Central memory CD8-positive, alpha-beta T cell (primary cell): ENCODE measurements around the gene FDXR.

ENCODE experiments used
- ATAC-seq: fragments of 150-1000 bp; cut with Tn5 transposase; replicated peaks from 2 replicates; pipeline ENCODE4 v1.10.0; 2022; ENCODE audit warnings: mild to moderate bottlenecking, moderate FRiP score, moderate number of reproducible peaks; ENCODE audit not compliant: poor library complexity, severe bottlenecking; ENCODE audit errors: extremely low read depth
- DNase-seq, 2 donors: peaks; one replicate each; pipeline ENCODE4 v3.0.0; 2021; ENCODE audit warnings: low spot score in 2 of 2
- H3K27ac Mint-ChIP-seq: one replicate; pipeline ENCODE4 v1.8.0; 2022; ENCODE audit warnings: low read depth, mild to moderate bottlenecking, moderate library complexity, mixed read lengths
- H3K27me3 Mint-ChIP-seq: one replicate; pipeline ENCODE4 v1.8.0; 2022; ENCODE audit warnings: mixed read lengths
- H3K36me3 Mint-ChIP-seq: one replicate; pipeline ENCODE4 v1.8.0; 2022; ENCODE audit warnings: mild to moderate bottlenecking, moderate library complexity, mixed read lengths; ENCODE audit not compliant: insufficient read depth
- H3K4me1 Mint-ChIP-seq: one replicate; pipeline ENCODE4 v1.8.0; 2022; ENCODE audit warnings: mixed read lengths
- H3K4me3 Mint-ChIP-seq: one replicate; pipeline ENCODE4 v1.8.0; 2022; ENCODE audit warnings: mild to moderate bottlenecking, moderate library complexity, mixed read lengths
- H3K9me3 Mint-ChIP-seq: one replicate; pipeline ENCODE4 v1.8.0; 2022; ENCODE audit warnings: mixed read lengths

FDXR gene

GRCh38 chr17:74856112-74856511, 16.7 kb downstream of the FDXR start:
- no peak overlapping the region for H3K27ac Mint-ChIP-seq
- peaks cover 7% of the 10 kb centered on the region for H3K36me3 Mint-ChIP-seq
- H3K4me3 Mint-ChIP-seq: no peak overlapping the region
- no peak for ATAC-seq
- no peaks in the 10 kb centered on the region for H3K9me3 Mint-ChIP-seq
- H3K4me1 Mint-ChIP-seq: peaks cover 30% of the 10 kb centered on the region
- peaks cover 89% of the 10 kb centered on the region for H3K27me3 Mint-ChIP-seq
- DNase-seq: no peak

- H3K4me3 Mint-ChIP-seq: no peak overlapping the region
- no peak overlapping the region for H3K27ac Mint-ChIP-seq
- peaks cover 7% of the 10 kb centered on the region for H3K36me3 Mint-ChIP-seq
- no peak for DNase-seq
- H3K27me3 Mint-ChIP-seq: peaks cover 90% of the 10 kb centered on the region
- peaks cover 28% of the 10 kb centered on the region for H3K4me1 Mint-ChIP-seq
- H3K9me3 Mint-ChIP-seq: no peaks in the 10 kb centered on the region
- ATAC-seq: no peak
These were observed 17.5 kb downstream of the FDXR start for GRCh38 chr17:74855323-74855722.

- Mint-ChIP-seq H3K27ac (no peak overlapping the region), H3K36me3 (peaks cover 7% of the 10 kb centered on the region), H3K9me3 (no peaks in the 10 kb centered on the region), H3K4me3 (no peak overlapping the region), H3K4me1 (peaks cover 24% of the 10 kb centered on the region), H3K27me3 (peaks cover 89% of the 10 kb centered on the region)
- DNase-seq (no peak), ATAC-seq (no peak)
These were observed 18.0 kb downstream of the FDXR start for GRCh38 chr17:74854792-74855191.

GRCh38 chr17:74853669-74854068, 19.1 kb downstream of the FDXR start:
- no peak overlapping the region for H3K4me3 Mint-ChIP-seq
- ATAC-seq (no peak), DNase-seq (no peak)
- H3K27ac Mint-ChIP-seq: no peak overlapping the region
- peaks cover 79% of the 10 kb centered on the region for H3K27me3 Mint-ChIP-seq
- H3K4me1 Mint-ChIP-seq: peaks cover 18% of the 10 kb centered on the region
- H3K36me3 Mint-ChIP-seq: peaks cover 5% of the 10 kb centered on the region
- no peaks in the 10 kb centered on the region for H3K9me3 Mint-ChIP-seq

GRCh38 chr17:74853048-74853397, 19.8 kb downstream of the FDXR start:
- peaks cover 17% of the 10 kb centered on the region for H3K4me1 Mint-ChIP-seq
- no peak for DNase-seq
- ATAC-seq: no peak
- H3K27me3 Mint-ChIP-seq: peaks cover 72% of the 10 kb centered on the region
- peak overlapping the region; percentile 62 for H3K4me3 Mint-ChIP-seq
- peaks cover 5% of the 10 kb centered on the region for H3K36me3 Mint-ChIP-seq
- no peaks in the 10 kb centered on the region for H3K9me3 Mint-ChIP-seq
- no peak overlapping the region for H3K27ac Mint-ChIP-seq

GRCh38 chr17:74852237-74853047, 20.4 kb downstream of the FDXR start:
- Mint-ChIP-seq H3K27ac (no peak overlapping the region), H3K4me3 (peak overlapping the region; percentile 62), H3K36me3 (peaks cover 5% of the 10 kb centered on the region), H3K9me3 (no peaks in the 10 kb centered on the region), H3K4me1 (peaks cover 17% of the 10 kb centered on the region), H3K27me3 (peaks cover 66% of the 10 kb centered on the region)
- ATAC-seq: peak; percentile 68
- DNase-seq: no peak

GRCh38 chr17:74851612-74852236, 21.1 kb downstream of the FDXR start:
- H3K27me3 Mint-ChIP-seq: peaks cover 59% of the 10 kb centered on the region
- no peak for ATAC-seq
- H3K9me3 Mint-ChIP-seq: no peaks in the 10 kb centered on the region
- H3K4me3 Mint-ChIP-seq: peak overlapping the region; percentile 8
- H3K4me1 Mint-ChIP-seq: peaks cover 17% of the 10 kb centered on the region
- H3K36me3 Mint-ChIP-seq: peaks cover 8% of the 10 kb centered on the region
- no peak for DNase-seq
- H3K27ac Mint-ChIP-seq: no peak overlapping the region

GRCh38 chr17:74850914-74851313, 21.9 kb downstream of the FDXR start:
- H3K9me3 Mint-ChIP-seq: no peaks in the 10 kb centered on the region
- no peak for ATAC-seq
- peaks cover 51% of the 10 kb centered on the region for H3K27me3 Mint-ChIP-seq
- peaks cover 8% of the 10 kb centered on the region for H3K36me3 Mint-ChIP-seq
- peaks cover 17% of the 10 kb centered on the region for H3K4me1 Mint-ChIP-seq
- peak overlapping the region; percentile 8 for H3K4me3 Mint-ChIP-seq
- no peak overlapping the region for H3K27ac Mint-ChIP-seq
- no peak for DNase-seq

- no peak overlapping the region for H3K4me3 Mint-ChIP-seq
- H3K4me1 Mint-ChIP-seq: peaks cover 17% of the 10 kb centered on the region
- peaks cover 45% of the 10 kb centered on the region for H3K27me3 Mint-ChIP-seq
- no peaks in the 10 kb centered on the region for H3K9me3 Mint-ChIP-seq
- ATAC-seq: no peak
- no peak overlapping the region for H3K27ac Mint-ChIP-seq
- DNase-seq: no peak
- H3K36me3 Mint-ChIP-seq: peaks cover 8% of the 10 kb centered on the region
These were observed 22.5 kb downstream of the FDXR start for GRCh38 chr17:74850310-74850709.

GRCh38 chr17:74848656-74849399, 24.0 kb downstream of the FDXR start:
- ATAC-seq (no peak), DNase-seq (no peak)
- Mint-ChIP-seq H3K27me3 (peaks cover 30% of the 10 kb centered on the region), H3K36me3 (peaks cover 5% of the 10 kb centered on the region), H3K4me3 (no peak overlapping the region), H3K27ac (no peak overlapping the region), H3K9me3 (no peaks in the 10 kb centered on the region), H3K4me1 (peaks cover 17% of the 10 kb centered on the region)

- Mint-ChIP-seq H3K9me3 (no peaks in the 10 kb centered on the region), H3K27ac (no peak overlapping the region), H3K4me3 (no peak overlapping the region), H3K36me3 (peaks cover 12% of the 10 kb centered on the region), H3K27me3 (peaks cover 15% of the 10 kb centered on the region), H3K4me1 (peaks cover 7% of the 10 kb centered on the region)
- DNase-seq: no peak
- ATAC-seq: no peak
These were observed 26.2 kb downstream of the FDXR start for GRCh38 chr17:74846621-74847020.

- peaks cover 18% of the 10 kb centered on the region for H3K4me1 Mint-ChIP-seq
- no peak overlapping the region for H3K4me3 Mint-ChIP-seq
- no peaks in the 10 kb centered on the region for H3K9me3 Mint-ChIP-seq
- H3K36me3 Mint-ChIP-seq: peaks cover 17% of the 10 kb centered on the region
- no peak overlapping the region for H3K27ac Mint-ChIP-seq
- ATAC-seq: no peak
- no peak for DNase-seq
- no peaks in the 10 kb centered on the region for H3K27me3 Mint-ChIP-seq
These were observed 29.5 kb downstream of the FDXR start for GRCh38 chr17:74843352-74843627.
